Mesendoderm (in vitro differentiated cells): Measurements from ENCODE around the gene MMEL1.

Source experiments
- DNase-seq: peaks from one replicate; pipeline ENCODE4 v3.0.0; 2013
- H2AK5ac ChIP-seq: 2 replicates; pipeline ENCODE4 v1.6.1; 2013; ENCODE audit warnings: low read length, inconsistent platforms
- H2BK120ac ChIP-seq: 2 replicates; pipeline ENCODE4 v1.6.1; 2013; ENCODE audit warnings: low read depth, mild to moderate bottlenecking, low read length, moderate library complexity, mixed read lengths
- H2BK15ac ChIP-seq: replicated peaks from 2 replicates; pipeline ENCODE4 v1.6.1; 2013; ENCODE audit warnings: low read depth, mild to moderate bottlenecking, moderate library complexity
- H2BK5ac ChIP-seq: 2 replicates; pipeline ENCODE4 v1.6.1; 2013; ENCODE audit warnings: low read length, inconsistent platforms
- H3K18ac ChIP-seq: 2 replicates; pipeline ENCODE4 v1.6.1; 2013; ENCODE audit warnings: mild to moderate bottlenecking, low read length, mixed read lengths
- H3K23ac ChIP-seq: one replicate; pipeline ENCODE4 v1.6.1; 2013; ENCODE audit warnings: low read length
- H3K27ac ChIP-seq: 2 replicates; pipeline ENCODE4 v1.5.1; 2013; ENCODE audit warnings: low read depth, mild to moderate bottlenecking, inconsistent platforms, low read length, moderate library complexity
- H3K27me3 ChIP-seq: 2 replicates; pipeline ENCODE4 v1.6.1; 2013; ENCODE audit warnings: low read length, control low read depth, mild to moderate bottlenecking, inconsistent platforms; ENCODE audit not compliant: insufficient read depth, poor library complexity
- H3K36me3 ChIP-seq: 2 replicates; pipeline ENCODE4 v1.6.1; 2013; ENCODE audit warnings: low read length, inconsistent platforms; ENCODE audit not compliant: control insufficient read depth, insufficient read depth
- H3K4ac ChIP-seq: one replicate; pipeline ENCODE4 v1.6.1; 2013; ENCODE audit warnings: low read depth, mild to moderate bottlenecking, low read length, moderate library complexity
- H3K4me1 ChIP-seq: 2 replicates; pipeline ENCODE4 v1.6.1; 2013; ENCODE audit warnings: low read depth, low read length, inconsistent platforms; ENCODE audit not compliant: control insufficient read depth
- H3K4me2 ChIP-seq: 2 replicates; pipeline ENCODE4 v1.6.1; 2013; ENCODE audit warnings: low read length
- H3K4me3 ChIP-seq: 2 replicates; pipeline ENCODE4 v1.5.1; 2013; ENCODE audit warnings: mild to moderate bottlenecking, low read length
- H3K56ac ChIP-seq: one replicate; pipeline ENCODE4 v1.6.1; 2013; ENCODE audit warnings: low read length
- H3K79me1 ChIP-seq: 2 replicates; pipeline ENCODE4 v1.6.1; 2013; ENCODE audit warnings: low read length, inconsistent platforms
- H3K79me2 ChIP-seq: 2 replicates; pipeline ENCODE4 v1.6.1; 2013; ENCODE audit warnings: mild to moderate bottlenecking, low read length; ENCODE audit not compliant: control insufficient read depth, insufficient read depth
- H3K9ac ChIP-seq: 2 replicates; pipeline ENCODE4 v1.6.1; 2013; ENCODE audit warnings: low read length, inconsistent platforms
- H4K5ac ChIP-seq: one replicate; pipeline ENCODE4 v1.6.1; 2013; ENCODE audit warnings: low read length
- H4K8ac ChIP-seq: one replicate; pipeline ENCODE4 v1.6.1; 2013; ENCODE audit warnings: low read depth, mild to moderate bottlenecking, control low read depth, low read length, moderate library complexity
- WGBS: extraction: QIAGEN DNeasy Blood & Tissue Kit; methylation state at CpG from one replicate; pipeline ENCODE4 v1.1.7; 2013; ENCODE audit warnings: low lambda C conversion rate, missing lambda C conversion rate; ENCODE audit not compliant: insufficient coverage; ENCODE audit errors: extremely low coverage; 5-methylcytosine and 5-hydroxymethylcytosine counted together

Gene MMEL1

DNA sequence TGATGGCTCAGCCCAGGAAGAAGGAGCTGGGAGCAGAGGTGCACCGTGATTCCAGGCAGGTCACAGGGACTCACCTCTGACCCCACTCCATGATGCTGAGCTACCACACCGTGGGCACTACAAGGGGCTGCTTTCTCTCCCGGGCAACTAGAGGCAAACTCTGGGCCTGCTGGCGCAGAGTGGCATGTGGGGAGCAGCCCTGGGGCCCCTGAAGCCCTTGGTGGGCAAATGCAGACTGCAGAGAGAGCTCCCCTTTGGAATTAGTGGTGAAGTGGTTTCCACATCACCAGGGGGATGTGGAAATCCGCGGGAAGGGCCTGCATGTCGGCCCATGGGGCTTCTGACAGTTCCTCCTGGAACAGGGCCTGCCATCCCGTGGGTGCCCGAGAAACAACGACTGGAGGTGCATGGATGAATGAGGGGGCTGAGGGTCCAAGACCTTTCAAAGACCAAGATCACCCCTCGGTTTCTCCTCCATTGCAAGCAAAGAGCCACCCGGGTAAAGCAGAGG, 11.8 kb upstream of the MMEL1 start:
- Histone ChIP-seq H3K27ac (no peak overlapping the region), H3K23ac (no peak overlapping the region), H3K4me1 (no peaks in the 10 kb centered on the region), H2BK120ac (no peak overlapping the region), H3K27me3 (no peaks in the 10 kb centered on the region), H3K56ac (no peak overlapping the region), H3K79me2 (no peaks in the 10 kb centered on the region), H3K4me3 (no peak overlapping the region), H3K18ac (no peak overlapping the region), H3K4me2 (no peak overlapping the region), H3K9ac (no peak overlapping the region), H2AK5ac (no peak overlapping the region), H2BK15ac (no peak overlapping the region), H4K8ac (no peak overlapping the region), H3K36me3 (no peaks in the 10 kb centered on the region), H3K79me1 (no peaks in the 10 kb centered on the region), H2BK5ac (no peak overlapping the region), H4K5ac (no peak overlapping the region), H3K4ac (no peak overlapping the region)
- WGBS: no CpG with 5 or more reads among the region's 12 CpGs
- DNase-seq: no peak

DNA sequence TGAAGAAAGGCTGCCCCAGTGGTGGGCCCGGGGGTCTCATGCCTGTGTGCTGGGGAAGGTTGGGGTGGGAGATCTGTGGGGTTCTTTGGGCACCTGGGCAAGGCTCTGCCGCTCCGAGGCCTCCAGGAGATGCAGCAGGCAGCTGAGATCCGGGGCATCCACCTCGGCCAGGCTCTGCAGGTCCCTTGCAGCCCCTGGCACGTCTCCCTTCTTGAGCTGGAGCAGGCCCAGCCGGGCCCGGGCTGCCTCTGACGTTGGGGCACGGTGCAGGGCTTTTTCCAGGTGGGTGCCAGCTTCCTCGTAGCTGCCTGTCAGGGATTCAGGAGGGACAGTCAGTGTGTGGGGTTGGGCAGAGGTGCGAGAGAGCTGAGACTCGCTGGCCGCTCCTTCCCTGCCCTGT, 11.4 kb upstream of the MMEL1 start:
- H3K27ac ChIP-seq: no peak overlapping the region

DNA sequence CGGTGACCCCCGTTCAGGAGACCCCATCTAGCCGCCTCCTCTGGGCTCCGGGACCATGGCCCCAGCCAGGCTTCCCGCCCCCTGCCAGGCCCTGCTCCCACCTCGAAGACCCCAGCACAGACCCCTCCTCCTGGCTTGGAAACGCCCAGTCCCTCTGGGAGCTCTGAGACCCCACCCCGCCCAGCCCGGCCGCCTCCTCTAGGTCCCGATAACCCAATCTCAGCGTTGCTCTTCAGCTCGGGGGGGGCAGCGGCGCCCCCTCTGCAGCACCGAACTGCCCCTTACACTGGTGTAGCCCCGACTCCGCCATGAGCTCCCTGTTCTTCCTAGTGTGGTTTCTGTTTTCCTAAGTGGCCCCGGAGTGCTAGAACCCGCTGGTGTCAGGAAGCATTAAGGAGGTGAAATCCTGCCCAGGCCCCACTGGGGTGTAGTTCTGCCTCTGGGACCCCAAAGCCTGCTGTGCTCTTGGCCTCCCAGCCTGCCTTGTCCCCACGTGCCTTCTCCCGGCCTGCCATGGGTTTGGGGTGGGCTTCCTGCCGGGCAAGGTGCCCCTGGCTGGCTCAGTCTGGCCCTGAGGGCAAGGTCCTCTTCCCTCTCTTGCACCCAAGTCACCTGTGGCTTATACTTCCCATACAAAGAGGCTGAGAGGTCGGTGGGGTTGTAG, 10.7 kb upstream of the MMEL1 start:
- H4K5ac ChIP-seq: no peak overlapping the region
- no peak overlapping the region for H3K23ac ChIP-seq
- H2BK120ac ChIP-seq: no peak overlapping the region
- no peaks in the 10 kb centered on the region for H3K79me1 ChIP-seq
- no peak for DNase-seq
- no peak overlapping the region for H2BK5ac ChIP-seq
- H3K4ac ChIP-seq: no peak overlapping the region
- no peak overlapping the region for H4K8ac ChIP-seq
- no peak overlapping the region for H3K27ac ChIP-seq
- WGBS: no CpG with 5 or more reads among the region's 24 CpGs
- no peak overlapping the region for H3K4me3 ChIP-seq
- H3K56ac ChIP-seq: peak overlapping the region; percentile 25
- H3K79me2 ChIP-seq: no peaks in the 10 kb centered on the region
- no peak overlapping the region for H3K18ac ChIP-seq
- H3K36me3 ChIP-seq: no peaks in the 10 kb centered on the region
- H3K4me2 ChIP-seq: peak overlapping the region; percentile 44
- H2BK15ac ChIP-seq: no peak overlapping the region
- no peak overlapping the region for H2AK5ac ChIP-seq
- H3K9ac ChIP-seq: peak overlapping the region; percentile 44
- H3K4me1 ChIP-seq: no peaks in the 10 kb centered on the region
- no peaks in the 10 kb centered on the region for H3K27me3 ChIP-seq

More for the DNA sequence above, 11.4 kb upstream of the MMEL1 start:
- no peak overlapping the region for H4K8ac ChIP-seq
- no peak overlapping the region for H3K56ac ChIP-seq
- H2BK5ac ChIP-seq: no peak overlapping the region
- no peak overlapping the region for H3K23ac ChIP-seq
- no peaks in the 10 kb centered on the region for H3K27me3 ChIP-seq
- DNase-seq: no peak
- H3K4ac ChIP-seq: no peak overlapping the region
- no peak overlapping the region for H2BK120ac ChIP-seq
- H3K79me2 ChIP-seq: no peaks in the 10 kb centered on the region
- H4K5ac ChIP-seq: no peak overlapping the region
- H2BK15ac ChIP-seq: no peak overlapping the region
- no peak overlapping the region for H3K9ac ChIP-seq
- no peak overlapping the region for H3K4me3 ChIP-seq
- H3K36me3 ChIP-seq: no peaks in the 10 kb centered on the region
- no peak overlapping the region for H3K18ac ChIP-seq
- H3K4me2 ChIP-seq: no peak overlapping the region
- H3K79me1 ChIP-seq: no peaks in the 10 kb centered on the region
- no peaks in the 10 kb centered on the region for H3K4me1 ChIP-seq
- H2AK5ac ChIP-seq: no peak overlapping the region
- no CpG with 5 or more reads among the region's 14 CpGs for WGBS

DNA sequence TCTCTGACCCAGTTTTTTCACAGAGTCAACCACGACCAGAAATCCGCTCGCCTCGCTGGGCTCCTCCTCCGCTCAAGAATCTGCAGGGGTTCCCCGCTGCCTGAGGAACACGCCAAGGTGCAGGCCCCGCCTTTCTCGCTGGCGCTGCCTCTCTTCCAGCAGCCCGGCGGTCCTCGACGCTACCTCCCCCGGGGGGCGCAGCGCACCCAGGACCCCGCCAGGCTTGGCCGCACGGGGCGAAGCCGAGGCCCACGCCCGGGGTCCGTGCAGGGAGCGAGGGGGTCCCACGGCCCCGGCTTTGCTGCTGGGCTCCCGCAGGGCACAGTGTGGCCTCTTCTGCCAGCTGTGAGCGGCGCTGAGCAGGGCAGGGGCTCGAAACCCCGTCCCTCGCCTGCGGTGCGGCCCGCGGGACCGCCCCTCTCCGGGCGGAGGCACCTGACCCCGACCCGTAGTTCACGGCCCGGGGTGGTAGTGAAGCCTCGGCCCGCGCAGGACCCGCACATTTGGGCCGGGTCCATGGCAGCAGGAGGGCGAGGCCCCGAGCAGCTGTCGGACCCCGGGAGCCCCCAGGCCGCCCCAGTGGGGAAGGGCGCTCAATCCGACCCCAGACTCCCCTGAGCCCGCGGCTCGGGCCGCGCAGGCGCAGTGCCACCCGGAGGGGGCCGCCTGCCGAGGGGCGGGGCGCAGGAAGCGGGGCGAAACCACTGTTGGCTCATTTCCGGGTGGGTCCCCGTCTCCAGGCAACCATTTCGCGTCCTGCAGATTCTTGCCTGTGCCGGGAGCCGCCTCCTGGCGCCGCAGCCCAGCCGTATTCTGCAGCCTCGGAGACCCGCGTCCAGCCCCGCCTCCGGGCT, 10.0 kb upstream of the MMEL1 start:
- H3K4me1 ChIP-seq: no peaks in the 10 kb centered on the region
- H2BK120ac ChIP-seq: peak overlapping the region; percentile 8
- no peak overlapping the region for H2BK15ac ChIP-seq
- no peaks in the 10 kb centered on the region for H3K27me3 ChIP-seq
- no peaks in the 10 kb centered on the region for H3K79me2 ChIP-seq
- peak overlapping the region; percentile 51 for H3K4me3 ChIP-seq
- H2BK5ac ChIP-seq: no peak overlapping the region
- H3K56ac ChIP-seq: peak overlapping the region; percentile 96
- no peak overlapping the region for H4K5ac ChIP-seq
- peak overlapping the region; percentile 87 for H3K4me2 ChIP-seq
- peak overlapping the region; percentile 96 for H3K9ac ChIP-seq
- H2AK5ac ChIP-seq: no peak overlapping the region
- peak overlapping the region; percentile 78 for H3K18ac ChIP-seq
- H3K27ac ChIP-seq: peak overlapping the region; percentile 26
- no peaks in the 10 kb centered on the region for H3K79me1 ChIP-seq
- no peaks in the 10 kb centered on the region for H3K36me3 ChIP-seq
- DNase-seq: peak; percentile 95
- WGBS: no CpG with 5 or more reads among the region's 84 CpGs
- no peak overlapping the region for H4K8ac ChIP-seq
- peak overlapping the region; percentile 61 for H3K4ac ChIP-seq
- H3K23ac ChIP-seq: peak overlapping the region; percentile 66

DNA sequence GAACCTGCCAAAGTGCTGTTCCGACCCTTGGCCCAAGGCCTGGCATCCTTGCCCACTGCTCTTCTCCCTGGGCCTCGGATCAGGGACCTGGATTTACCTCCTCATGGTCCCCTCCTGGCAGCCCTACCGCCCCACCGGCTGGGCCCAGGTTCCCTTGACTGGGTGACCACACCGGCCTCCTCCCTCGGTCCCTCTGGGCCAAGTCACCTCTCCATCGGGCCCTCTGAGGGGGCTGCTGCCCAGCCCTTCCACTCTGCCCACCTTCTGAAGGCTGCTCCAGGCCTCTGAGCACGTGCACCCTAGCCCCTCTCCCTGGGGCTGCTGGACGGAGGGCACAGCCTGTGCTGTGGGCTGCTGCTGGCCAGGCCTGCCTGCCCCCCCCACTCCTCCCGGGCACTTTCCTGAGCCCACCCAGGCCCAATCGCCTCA, 9.3 kb upstream of the MMEL1 start:
- H3K79me1 ChIP-seq: no peaks in the 10 kb centered on the region
- no peak overlapping the region for H3K27ac ChIP-seq
- no peak overlapping the region for H3K4ac ChIP-seq
- WGBS: no CpG with 5 or more reads among the region's 11 CpGs
- H2BK15ac ChIP-seq: no peak overlapping the region
- no peak overlapping the region for H2BK5ac ChIP-seq
- H2AK5ac ChIP-seq: no peak overlapping the region
- H3K36me3 ChIP-seq: no peaks in the 10 kb centered on the region
- H4K8ac ChIP-seq: no peak overlapping the region
- H3K4me3 ChIP-seq: peak overlapping the region; percentile 51
- H3K27me3 ChIP-seq: no peaks in the 10 kb centered on the region
- H3K4me1 ChIP-seq: no peaks in the 10 kb centered on the region
- H3K9ac ChIP-seq: peak overlapping the region; percentile 96
- H3K23ac ChIP-seq: peak overlapping the region; percentile 66
- peak overlapping the region; percentile 87 for H3K4me2 ChIP-seq
- peak overlapping the region; percentile 78 for H3K18ac ChIP-seq
- H2BK120ac ChIP-seq: no peak overlapping the region
- no peak for DNase-seq
- no peaks in the 10 kb centered on the region for H3K79me2 ChIP-seq
- no peak overlapping the region for H4K5ac ChIP-seq
- peak overlapping the region; percentile 96 for H3K56ac ChIP-seq
